Fibroblast of skin of right quadriceps (primary cell): ENCODE measurements around the gene RPP38.
A peak's percentile ranks its signal among the peaks of the same experiment; 100 is the strongest.

ENCODE experiments used
- DNase-seq: peaks from one replicate; pipeline ENCODE4 v3.0.0-alpha.2; 2013

Gene RPP38

GRCh38 chr10:15113766-15114165 lies 16.6 kb downstream of the RPP38 start:
- peak; percentile 52 for DNase-seq

GRCh38 chr10:15116225-15116624 lies 19.1 kb downstream of the RPP38 start:
- DNase-seq = no peak

GRCh38 chr10:15118615-15119014 lies 21.5 kb downstream of the RPP38 start:
- DNase-seq = no peak

DNA sequence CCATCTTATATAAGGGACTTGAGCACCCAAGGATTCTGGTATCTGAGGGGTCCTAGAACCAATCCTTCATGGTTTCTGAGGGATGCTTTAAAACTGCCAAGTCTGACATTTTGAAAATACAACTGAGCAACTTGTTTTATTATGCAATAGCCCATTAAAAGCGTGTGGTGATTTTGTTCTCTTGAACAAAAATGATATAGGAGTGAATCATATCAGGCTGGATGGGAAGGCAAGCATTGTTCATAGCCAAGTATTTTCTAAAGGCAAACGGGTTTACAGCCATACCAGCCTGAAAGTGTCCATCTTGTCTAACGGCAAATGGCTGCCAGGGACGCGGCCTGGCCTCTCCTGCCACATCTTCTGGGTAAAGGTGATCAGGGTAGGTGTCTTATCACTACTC lies 23.4 kb downstream of the RPP38 start:
- peak; percentile 63 for DNase-seq

DNA sequence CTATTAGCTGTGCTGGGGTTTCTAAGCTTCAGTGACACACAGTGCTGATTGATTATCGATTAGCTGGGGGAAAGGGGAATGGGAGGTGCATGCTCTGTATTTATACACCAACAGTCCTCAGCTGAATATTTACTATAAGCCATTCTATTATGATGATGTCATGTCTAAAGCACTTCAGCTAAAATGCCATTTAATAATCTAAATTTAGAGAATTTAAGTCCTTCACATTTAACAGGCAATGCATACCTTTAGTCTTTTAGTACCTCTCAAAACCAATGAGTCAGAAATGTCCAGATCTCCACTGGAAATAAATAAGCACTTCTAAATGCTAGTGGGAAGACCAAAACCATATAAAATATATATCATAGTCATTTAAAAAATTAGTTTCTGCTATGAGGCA lies 24.6 kb downstream of the RPP38 start:
- peak; percentile 30 for DNase-seq

DNA sequence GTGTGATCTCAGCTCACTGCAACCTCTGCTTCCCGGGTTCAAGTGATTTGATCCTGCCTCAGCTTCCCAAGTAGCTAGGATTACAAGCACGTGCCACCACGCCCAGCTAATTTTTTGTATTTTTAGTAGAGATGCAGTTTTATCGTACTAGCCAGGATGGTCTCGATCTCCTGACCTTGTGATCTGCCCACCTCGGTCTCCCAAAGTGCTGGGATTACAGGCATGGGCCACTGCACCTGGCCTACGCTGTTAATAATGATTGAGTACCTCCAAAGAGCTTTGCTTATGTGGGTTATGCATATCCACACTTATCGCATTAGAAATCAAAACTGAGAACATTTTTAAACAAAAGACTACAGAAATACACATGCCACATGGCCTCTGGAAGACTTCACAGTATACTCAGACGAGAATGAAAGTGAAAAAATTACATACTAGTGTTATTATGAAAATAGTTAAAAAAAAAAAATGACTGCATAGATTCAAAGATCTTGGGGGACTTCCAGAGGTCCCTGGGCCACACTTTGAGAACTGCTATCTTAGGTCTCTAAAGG lies 25.4 kb downstream of the RPP38 start:
- DNase-seq = no peak

- DNase-seq = peak; percentile 79
Observed at GRCh38 chr10:15123749-15124184, 26.6 kb downstream of the RPP38 start.

DNA sequence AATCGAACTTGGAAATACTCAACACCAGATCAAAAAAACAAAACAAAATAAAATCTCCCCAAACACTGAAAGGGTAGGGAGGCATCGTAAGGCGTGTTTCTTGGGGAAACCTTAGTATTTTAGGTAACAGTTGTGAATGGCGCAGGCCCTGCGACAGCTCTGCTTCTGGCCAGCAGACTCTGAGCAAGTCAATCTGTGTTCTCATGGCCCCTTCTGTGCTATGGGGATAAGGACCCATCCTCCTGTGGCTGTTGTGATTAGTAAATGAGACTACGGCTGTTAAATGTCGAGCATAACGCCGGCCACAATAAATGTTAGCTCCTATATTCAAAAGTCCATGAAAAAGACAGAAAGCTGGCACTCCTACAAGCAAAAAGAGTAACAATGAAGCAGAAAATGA lies 27.0 kb downstream of the RPP38 start:
- DNase-seq = no peak

DNA sequence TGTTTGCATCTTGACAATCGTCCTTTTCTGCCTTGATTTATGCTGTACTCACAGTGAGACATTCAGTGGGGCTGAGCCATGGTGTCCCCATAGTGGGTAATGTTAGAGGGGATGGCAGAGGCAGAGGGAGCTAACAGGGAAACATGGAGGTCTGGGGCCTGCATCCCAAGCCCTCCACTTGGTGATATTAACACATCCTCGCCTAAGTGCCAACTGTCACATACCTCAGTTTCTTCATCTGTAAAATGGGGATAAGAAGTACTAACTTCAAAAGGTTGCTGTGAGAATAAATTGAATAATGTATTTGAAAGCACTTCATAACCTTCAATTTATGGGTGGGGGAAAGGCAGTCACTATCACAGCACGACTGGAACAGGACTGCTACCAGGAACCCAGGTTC lies 27.8 kb downstream of the RPP38 start:
- DNase-seq = no peak

GRCh38 chr10:15131330-15131729 lies 34.2 kb downstream of the RPP38 start:
- DNase-seq = no peak

DNA sequence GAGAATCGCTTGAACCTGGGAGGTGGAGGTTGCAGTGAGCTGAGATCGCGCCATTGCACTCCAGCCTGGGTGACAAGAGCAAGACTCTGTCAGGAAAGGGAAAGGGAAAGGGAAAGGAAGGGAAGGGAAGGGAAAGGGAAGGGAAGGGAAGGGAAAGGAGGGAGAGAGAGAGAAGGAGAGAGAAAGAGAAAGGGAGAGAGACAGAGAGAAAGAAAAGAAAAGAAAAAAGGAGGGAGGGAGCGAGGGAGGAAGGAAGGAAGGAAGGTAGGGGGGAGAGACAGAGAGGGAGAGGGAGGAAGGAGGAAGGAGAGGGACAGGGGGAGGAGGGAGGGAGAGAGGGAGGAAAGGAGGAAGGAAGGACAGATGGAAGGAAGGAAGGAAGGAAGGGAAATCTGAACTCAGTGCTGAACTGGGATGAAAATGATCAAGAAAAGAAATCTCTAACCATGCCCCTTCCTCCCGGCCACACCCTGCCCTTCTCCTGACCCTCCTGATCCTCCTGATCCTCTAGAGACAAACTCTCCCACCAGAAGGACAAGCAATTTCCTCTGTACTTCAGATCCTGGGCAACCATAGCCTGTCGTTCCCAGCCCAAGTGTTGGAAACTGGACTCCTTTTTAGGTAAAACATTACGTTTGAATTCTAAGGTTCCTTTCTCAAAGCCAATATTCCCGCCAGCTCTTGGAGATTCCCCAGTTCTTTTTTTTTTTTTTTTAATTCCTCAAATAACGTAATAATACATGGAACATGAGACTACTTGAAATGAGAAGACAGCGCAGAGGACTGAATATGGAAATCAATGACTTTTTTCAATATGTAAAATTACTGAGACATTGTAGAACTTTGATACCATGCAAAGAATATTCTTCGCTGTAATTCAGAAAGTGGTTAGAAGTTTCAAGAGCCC lies 39.2 kb downstream of the RPP38 start:
- DNase-seq = no peak

DNA sequence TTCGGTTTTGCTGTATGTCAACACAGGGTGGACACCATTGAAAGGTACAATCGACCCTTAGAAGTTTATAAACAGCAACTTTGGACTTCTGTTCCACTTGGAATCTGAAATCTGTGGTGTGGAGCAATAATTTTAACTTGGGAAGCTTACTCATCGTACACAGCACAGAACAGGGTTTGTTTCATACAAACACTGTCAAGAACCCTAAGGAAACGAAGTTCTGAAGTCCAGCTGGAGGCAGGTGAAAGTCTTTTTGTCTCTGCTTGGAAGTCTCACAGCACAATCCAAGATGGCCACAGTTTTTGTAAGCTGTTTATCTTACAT lies 39.8 kb downstream of the RPP38 start:
- no peak for DNase-seq

GRCh38 chr10:15137636-15138035 lies 40.5 kb downstream of the RPP38 start:
- no peak for DNase-seq

- no peak for DNase-seq
Observed at GRCh38 chr10:15140698-15141097, 43.5 kb downstream of the RPP38 start.

DNA sequence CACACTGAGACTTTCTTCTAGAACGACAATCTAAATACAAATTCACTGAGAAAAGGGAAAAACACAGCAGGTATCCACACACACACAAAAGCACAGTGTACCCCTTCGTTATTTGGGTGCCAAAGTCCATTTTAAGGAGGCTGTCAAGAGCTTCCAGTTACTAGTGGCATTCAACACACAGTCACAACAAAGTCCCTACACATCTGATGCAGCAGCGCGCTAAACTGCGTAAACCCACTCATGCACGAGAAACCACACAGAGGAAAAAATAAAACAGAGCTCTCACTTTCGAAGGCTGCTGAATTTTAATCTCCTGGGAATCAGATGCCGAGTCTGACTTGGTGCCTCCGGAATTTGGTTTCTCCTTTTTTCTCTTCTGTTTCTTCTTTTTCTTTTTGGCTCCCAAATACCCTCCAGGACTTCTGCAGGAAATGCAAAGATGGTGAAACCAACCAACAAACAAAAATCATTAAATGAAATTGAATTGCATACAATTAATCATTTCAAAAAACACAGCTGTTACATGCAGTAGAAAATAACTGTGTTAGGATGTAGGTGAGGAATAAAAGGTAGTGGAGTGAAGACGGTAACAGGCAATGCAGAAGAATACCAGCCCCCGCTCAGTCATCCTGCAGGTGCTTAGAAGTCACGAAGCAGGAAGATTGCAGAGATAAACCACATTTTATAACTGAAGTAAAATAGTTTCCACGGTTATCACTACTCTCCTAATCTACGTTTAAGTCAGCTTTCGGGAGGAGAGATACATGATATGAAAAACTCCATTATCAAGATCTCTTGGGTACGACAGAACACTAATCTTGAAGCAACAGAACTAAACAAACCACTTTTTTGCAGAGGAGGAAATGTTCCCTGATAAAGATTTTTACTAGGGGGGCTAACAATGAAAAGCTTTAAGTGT lies 44.2 kb downstream of the RPP38 start:
- DNase-seq = peak; percentile 19

- peak; percentile 65 for DNase-seq
Observed at GRCh38 chr10:15144788-15145187, 47.6 kb downstream of the RPP38 start.

DNA sequence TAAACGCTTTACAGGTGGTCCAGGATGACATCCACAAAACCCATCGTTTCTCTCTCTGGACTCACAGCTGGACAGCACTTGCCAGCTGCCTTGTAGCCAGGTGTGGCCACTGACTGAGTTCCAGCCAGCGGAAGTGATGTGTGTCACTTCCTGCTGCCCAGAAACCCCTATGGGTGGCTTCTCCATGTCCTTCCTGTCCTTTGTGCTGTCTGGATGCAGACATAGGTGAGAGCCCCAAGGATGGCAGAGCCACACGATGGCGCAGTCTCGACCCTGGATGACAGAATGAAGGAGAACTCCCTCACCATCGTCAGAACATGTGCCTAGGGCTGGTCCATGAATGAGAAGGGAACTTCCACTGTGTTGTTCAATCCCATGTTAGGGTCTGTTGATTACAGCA lies 49.2 kb downstream of the RPP38 start:
- DNase-seq = no peak

GRCh38 chr10:15147594-15148392 lies 50.6 kb downstream of the RPP38 start:
- DNase-seq = no peak

DNA sequence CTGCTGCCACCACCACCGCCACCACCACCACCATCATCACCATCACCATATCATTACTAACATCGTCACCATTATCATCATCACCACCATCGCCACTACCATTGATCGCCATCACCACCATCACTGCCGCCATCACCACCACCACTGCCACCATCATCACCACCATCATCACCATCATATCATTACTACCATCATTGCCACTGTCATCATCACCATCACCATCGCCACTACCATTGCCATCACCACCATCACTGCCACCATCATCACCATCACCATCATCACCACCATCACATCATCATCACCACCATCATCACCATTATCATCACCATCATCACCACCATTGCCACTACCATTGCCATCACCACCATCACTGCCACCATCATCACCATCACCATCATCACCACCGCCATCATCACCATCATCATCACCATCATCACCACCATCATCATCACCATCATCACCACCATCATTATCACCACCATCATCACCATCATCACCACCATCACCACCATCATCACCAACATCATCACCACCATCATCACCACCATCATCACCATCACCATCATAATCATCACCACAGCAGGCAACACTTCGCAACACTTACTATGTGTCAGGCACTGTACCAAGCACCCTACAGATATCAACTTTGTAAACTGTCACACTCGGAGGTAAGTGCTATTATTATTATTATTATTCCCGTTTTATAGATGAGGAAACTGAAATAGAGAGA lies 52.1 kb downstream of the RPP38 start:
- no peak for DNase-seq

GRCh38 chr10:15150563-15150962 lies 53.4 kb downstream of the RPP38 start:
- no peak for DNase-seq

DNA sequence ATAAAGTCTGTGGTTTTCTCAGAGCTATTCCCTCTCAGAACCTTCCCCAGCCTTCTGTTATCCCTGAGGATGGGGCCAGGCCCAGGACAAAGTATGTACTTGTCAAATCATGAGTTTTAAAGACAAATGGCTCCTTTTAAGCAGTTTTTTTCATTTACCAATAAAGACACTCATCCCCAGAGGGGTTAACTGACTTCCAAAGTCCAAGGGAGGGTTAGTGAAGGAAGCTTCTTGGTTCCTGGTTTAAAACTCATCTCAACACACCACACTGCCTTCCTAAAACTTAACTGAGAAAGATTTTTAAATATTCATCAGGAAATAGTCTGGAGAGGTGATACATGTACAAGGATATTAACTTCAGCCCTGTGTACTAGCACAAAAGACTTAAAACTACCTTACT lies 55.4 kb downstream of the RPP38 start:
- no peak for DNase-seq
